ENCODE results near the gene STK32C. TPM values are rescaled to one million over a fixed set of nuclear protein-coding genes. Genes with fewer than 3 reads are reported as not detected.
A peak's percentile ranks its signal among the peaks of the same experiment; 100 is the strongest.

STK32C gene
- total RNA-seq, 4 donors from 2014 or later = 9.4 to 18.1 (median 16.2) TPM

DNA sequence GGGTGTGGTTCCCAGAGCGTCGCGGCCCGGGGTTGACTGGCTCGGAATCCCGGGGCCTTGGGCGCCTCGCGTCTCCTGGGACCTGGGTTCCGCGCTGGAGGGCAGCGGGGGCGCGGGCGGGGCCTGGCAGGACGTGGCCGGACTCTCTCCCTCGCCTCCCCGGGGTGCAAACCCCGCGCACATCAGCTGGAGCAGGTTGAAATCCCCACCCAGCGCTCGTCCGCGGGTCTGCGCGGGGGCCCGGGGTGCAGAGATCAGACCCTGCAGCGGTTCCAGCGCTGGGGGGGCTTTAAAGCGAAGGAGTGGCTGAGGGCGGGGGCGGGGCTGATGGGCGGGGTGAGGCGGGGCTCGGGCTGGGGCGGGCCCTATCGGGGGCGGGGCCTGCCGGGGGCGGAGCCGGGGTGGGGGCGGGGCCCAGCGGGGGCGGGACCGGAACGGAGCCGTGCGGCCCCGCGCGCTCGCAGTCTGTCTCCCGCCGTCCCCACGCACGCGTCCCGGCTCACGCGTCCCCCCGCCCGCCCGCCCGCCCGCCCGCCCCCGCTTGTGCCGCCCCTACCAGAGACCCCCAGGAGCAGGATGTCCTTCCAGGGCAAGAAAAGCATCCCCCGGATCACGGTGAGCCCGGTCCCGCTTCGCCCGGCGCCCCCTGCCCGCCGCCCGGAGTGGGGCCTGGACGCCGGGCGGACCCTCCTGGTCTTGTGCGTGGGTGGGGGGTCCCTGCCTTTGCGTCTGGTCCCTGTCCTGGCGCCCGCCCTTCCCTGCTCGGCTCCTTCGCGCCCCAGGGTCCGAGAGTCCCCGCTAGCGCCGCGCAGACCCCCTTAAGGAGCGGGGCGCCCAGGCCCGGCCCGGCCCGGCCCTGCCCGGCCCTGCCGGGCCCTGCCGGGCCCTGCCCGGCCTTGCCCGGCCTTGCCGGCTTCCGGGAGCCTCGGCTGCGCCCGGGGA lies 121.0 kb downstream of the STK32C start, which contains the start of gene DPYSL4:
DPYSL4 (plus strand) TSS at position 461 of the 942 bp plus-strand sequence; CDS start at position 577, 116 bp downstream.
- WGBS, 2 donors = 0% methylated on average over 9 of the region's 109 CpGs; no CpG with 5 or more reads in 1 of the 2 donors
- DNase-seq (ENCODE audit: low spot score in 2 of 2) = no peak
- TF ChIP-seq, protein P1, sequence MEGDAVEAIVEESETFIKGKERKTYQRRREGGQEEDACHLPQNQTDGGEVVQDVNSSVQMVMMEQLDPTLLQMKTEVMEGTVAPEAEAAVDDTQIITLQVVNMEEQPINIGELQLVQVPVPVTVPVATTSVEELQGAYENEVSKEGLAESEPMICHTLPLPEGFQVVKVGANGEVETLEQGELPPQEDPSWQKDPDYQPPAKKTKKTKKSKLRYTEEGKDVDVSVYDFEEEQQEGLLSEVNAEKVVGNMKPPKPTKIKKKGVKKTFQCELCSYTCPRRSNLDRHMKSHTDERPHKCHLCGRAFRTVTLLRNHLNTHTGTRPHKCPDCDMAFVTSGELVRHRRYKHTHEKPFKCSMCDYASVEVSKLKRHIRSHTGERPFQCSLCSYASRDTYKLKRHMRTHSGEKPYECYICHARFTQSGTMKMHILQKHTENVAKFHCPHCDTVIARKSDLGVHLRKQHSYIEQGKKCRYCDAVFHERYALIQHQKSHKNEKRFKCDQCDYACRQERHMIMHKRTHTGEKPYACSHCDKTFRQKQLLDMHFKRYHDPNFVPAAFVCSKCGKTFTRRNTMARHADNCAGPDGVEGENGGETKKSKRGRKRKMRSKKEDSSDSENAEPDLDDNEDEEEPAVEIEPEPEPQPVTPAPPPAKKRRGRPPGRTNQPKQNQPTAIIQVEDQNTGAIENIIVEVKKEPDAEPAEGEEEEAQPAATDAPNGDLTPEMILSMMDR (IDR thresholded peaks at IDR 0.05) = no peak
- no peak for TF ChIP-seq EP300 (IDR thresholded peaks at IDR 0.05)
- TF ChIP-seq POLR2A (IDR thresholded peaks at IDR 0.05) = no peak
- peaks cover 0 to 33% (median 15%) of the 10 kb centered on the region in 4 donors for H3K4me1 ChIP-seq
- peaks cover 0 to 76% of the 10 kb centered on the region in 2 donors for H3K27me3 ChIP-seq
- no peak within 1 kb of the TSS for H3K27ac ChIP-seq
- H3K36me3 ChIP-seq = no peaks in the 10 kb centered on the region
- no peaks in the 10 kb centered on the region for H3K9me3 ChIP-seq
- peak within 1 kb of the TSS; percentile 9 to 46 (median 22) for H3K4me3 ChIP-seq

DNA sequence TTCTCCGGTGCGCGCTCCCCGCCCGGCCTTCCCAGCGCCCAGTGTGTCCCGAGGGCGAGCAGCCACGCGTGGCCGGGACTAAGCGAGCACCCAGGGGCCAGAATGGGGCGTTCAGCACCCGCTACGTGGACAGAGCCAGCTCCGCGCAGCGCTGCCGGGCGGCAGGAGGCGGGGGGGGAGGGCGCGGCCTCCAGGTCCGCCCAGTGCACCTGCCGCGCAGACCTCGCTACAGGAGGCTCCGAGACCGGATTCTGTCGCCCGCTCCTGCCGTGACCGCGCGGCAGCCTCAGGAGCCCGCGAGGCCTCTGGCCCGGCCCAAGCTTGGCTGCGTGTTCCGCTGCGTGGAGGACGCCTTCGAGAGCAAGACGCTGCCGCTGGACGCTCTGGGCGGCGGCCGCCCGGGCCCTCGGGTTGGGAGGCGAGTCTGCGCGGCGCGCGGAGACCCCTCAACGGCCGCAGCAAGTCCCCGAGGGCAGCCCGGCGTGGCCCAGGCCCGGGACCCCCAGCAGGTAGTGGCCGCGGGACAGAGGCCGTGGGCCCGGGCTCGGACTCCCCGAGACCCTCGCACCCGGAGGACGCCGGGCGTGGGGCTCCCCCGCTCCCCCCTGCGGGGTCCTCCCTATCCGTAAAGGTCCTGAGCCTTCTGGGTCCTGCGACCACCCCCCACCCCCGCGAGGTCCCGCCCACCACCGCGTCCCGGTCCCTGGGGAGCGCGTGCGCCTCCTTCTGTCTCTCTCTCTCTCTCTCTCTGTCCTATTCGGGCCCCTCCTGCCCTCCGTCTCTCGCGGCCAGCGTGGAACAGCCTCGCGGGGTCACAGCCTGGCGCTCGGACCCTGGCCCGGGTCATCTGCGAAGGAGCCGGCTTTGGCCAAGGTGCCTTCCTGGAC lies 121.9 kb downstream of the STK32C start:
- no peak for DNase-seq (ENCODE audit: low spot score in 2 of 2)
- H3K36me3 ChIP-seq = no peaks in the 10 kb centered on the region
- TF ChIP-seq, protein P1 (IDR thresholded peaks at IDR 0.05) = no peak
- TF ChIP-seq EP300 (IDR thresholded peaks at IDR 0.05) (no peak), POLR2A (IDR thresholded peaks at IDR 0.05) (no peak)
- H3K27ac ChIP-seq = no peak overlapping the region
- H3K4me1 ChIP-seq = peaks cover 0 to 33% (median 15%) of the 10 kb centered on the region in 4 donors
- 1 to 2% methylated on average over 46 to 80 of the region's 99 CpGs for WGBS, 2 donors
- peak overlapping the region in 3 of 4 donors; percentile 11 to 46 (median 21) for H3K4me3 ChIP-seq
- H3K27me3 ChIP-seq = peaks cover 0 to 86% of the 10 kb centered on the region in 2 donors
- H3K9me3 ChIP-seq = no peaks in the 10 kb centered on the region

DNA sequence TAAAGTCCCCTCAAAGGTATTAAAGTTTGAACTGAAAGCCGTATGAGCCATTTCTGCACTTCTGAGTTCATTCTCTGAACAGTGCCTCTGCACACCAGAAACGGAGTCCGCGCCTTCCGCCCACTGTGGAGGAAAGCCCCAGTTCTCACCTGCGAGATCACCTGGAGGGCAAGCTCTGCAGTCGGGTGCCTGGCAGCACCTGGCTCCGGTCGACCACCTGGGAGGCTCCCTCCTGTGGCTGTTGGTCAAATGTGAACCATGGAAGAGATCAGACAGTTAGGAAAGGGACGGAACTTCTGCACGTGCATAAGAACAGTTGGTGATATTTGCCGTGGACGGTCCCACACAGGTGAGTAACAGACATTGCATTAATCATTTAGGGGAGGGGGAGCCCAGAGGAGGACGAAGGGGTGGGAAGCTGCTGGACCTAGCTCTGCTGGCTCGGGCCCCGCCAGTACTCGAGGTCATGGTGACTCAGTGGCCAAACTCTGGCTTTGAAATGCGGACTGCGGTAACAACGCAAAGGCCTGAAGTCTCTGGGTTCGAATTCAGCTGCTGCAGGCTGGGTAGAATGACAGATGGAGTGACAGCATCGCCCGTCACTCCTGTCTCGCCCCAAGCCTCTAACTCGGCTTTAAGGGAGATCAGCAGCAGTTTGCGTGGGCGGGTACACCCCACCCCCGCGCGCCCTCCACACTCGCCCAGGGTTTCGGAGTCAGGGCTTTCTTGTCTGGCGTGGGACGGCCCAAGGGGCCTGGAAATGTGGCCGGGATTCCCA lies 122.7 kb downstream of the STK32C start:
- no peaks in the 10 kb centered on the region for H3K9me3 ChIP-seq
- TF ChIP-seq, protein P1 (IDR thresholded peaks at IDR 0.05) = no peak
- no peak for TF ChIP-seq POLR2A (IDR thresholded peaks at IDR 0.05)
- TF ChIP-seq EP300 (IDR thresholded peaks at IDR 0.05) = no peak
- H3K4me1 ChIP-seq = peaks cover 0 to 33% (median 15%) of the 10 kb centered on the region in 4 donors
- no peak for DNase-seq (ENCODE audit: low spot score in 2 of 2)
- peaks cover 0 to 82% of the 10 kb centered on the region in 2 donors for H3K27me3 ChIP-seq
- no peak overlapping the region for H3K4me3 ChIP-seq
- no peak overlapping the region for H3K27ac ChIP-seq
- H3K36me3 ChIP-seq = no peaks in the 10 kb centered on the region
- 47 to 56% methylated on average over 18 to 29 of the region's 35 CpGs for WGBS, 2 donors

DNA sequence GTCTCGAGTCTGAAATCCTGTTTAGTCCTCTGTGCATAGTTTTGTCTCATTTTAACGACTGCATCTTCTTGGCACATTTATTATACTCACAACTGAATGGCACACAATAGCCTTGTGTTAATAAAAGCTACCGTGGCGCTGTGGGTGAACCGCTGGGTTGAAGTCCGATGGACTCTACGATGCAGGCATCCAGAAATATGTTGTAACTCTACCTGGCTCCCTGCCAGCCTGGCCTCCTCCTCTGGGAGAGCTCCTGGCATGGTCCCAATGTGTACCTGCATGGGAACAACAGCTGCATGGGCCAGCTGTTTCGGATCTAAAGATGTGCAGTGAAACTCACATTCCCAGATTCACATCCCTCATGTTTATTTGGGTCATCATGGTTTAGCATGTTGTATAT lies 124.7 kb downstream of the STK32C start:
- TF ChIP-seq EP300 (IDR thresholded peaks at IDR 0.05) (no peak), POLR2A (IDR thresholded peaks at IDR 0.05) (no peak)
- TF ChIP-seq, protein P1 (IDR thresholded peaks at IDR 0.05) = no peak
- peaks cover 0 to 28% (median 15%) of the 10 kb centered on the region in 4 donors for H3K4me1 ChIP-seq
- no peaks in the 10 kb centered on the region for H3K9me3 ChIP-seq
- peaks cover 0 to 81% of the 10 kb centered on the region in 2 donors for H3K27me3 ChIP-seq
- no peak for DNase-seq (ENCODE audit: low spot score in 2 of 2)
- H3K4me3 ChIP-seq = no peak overlapping the region
- H3K27ac ChIP-seq = no peak overlapping the region
- H3K36me3 ChIP-seq = no peaks in the 10 kb centered on the region
- WGBS, 2 donors = 49 to 51% methylated on average over 8 of the region's 8 CpGs

All from tibial nerve (tissue), 4 donors.